Measurements from ENCODE around the gene PSMB3.

GRCh38 chr17:38751808-38752307 is 683 bp upstream of the PSMB3 start:
- TF ChIP-seq REST (IDR thresholded peaks at IDR 0.05; ENCODE audit: low read depth) (no peak), EP300 (IDR thresholded peaks at IDR 0.05; ENCODE audit: borderline replicate concordance) (0 out of 2 replicates have a peak, but pooled peaks have one; percentile 31), MAX (IDR thresholded peaks at IDR 0.05) (no peak), CEBPB (IDR thresholded peaks at IDR 0.05) (peak; percentile 75), RAD21 (IDR thresholded peaks at IDR 0.05; ENCODE audit: low read depth) (peak; percentile 9; the same call in 1 of the 2 replicates), YY1 (IDR thresholded peaks at IDR 0.05; ENCODE audit: low read depth) (peak; percentile 71), EGR1 (IDR thresholded peaks at IDR 0.05) (no peak)
